CD4-positive, alpha-beta T cell (primary cell): Measurements from ENCODE around the gene PPP1R27. TPM values are rescaled to one million over a fixed set of nuclear protein-coding genes. Genes with fewer than 3 reads are reported as not detected.

Experiments used
- ATAC-seq: fragments of 200-7000 bp; cut with Tn5 transposase; one replicate; pipeline ENCODE4 v1.10.0; 2022; ENCODE audit warnings: mild to moderate bottlenecking; ENCODE audit not compliant: poor library complexity
- CTCF ChIA-PET: fragments of 350-600 bp; sonication (Branson Sonifier 250); formaldehyde crosslinking; loops from one replicate; lab custom pipeline; 2021; ENCODE audit warnings: antibody characterized with exemption, inconsistent platforms; lab: Charles Lee
- POLR2A ChIA-PET: fragments of 350-600 bp; sonication (Branson Sonifier 250); formaldehyde crosslinking; loops from one replicate; lab custom pipeline; 2021; ENCODE audit warnings: antibody characterized with exemption, inconsistent platforms; lab: Charles Lee
- DNase-seq, 14 experiments: peaks; one replicate each; pipeline ENCODE4 v3.0.0-alpha.2; 2013 to 2020; ENCODE audit warnings: mixed read lengths in 2 of 14
- H3K27ac ChIP-seq, 2 donors: one replicate each; pipeline versions ENCODE4 v1.5.1 to v1.7.0; 2013; ENCODE audit warnings: low read length in 2 of 2, low read depth in 1 of 2, mild to moderate bottlenecking in 1 of 2
- H3K27me3 ChIP-seq, 2 experiments: 1 replicate in 1 of 2; 2 replicates in 1 of 2; pipeline versions ENCODE4 v1.6.1 to v1.7.0; 2013; ENCODE audit warnings: low read length in 2 of 2, control low read depth in 1 of 2, mild to moderate bottlenecking in 1 of 2, moderate library complexity in 1 of 2; ENCODE audit not compliant: insufficient read depth in 2 of 2, control insufficient read depth in 1 of 2
- H3K36me3 ChIP-seq: one replicate; pipeline ENCODE4 v1.6.1; 2013; ENCODE audit warnings: low read length, control low read depth; ENCODE audit not compliant: insufficient read depth
- H3K4me1 ChIP-seq: one replicate; pipeline ENCODE4 v1.6.1; 2013; ENCODE audit warnings: low read length, control low read depth; ENCODE audit not compliant: insufficient read depth
- H3K4me3 ChIP-seq: one replicate; pipeline ENCODE4 v1.5.1; 2013; ENCODE audit warnings: mild to moderate bottlenecking, low read length, moderate library complexity
- H3K9me3 ChIP-seq, 2 experiments: 1 replicate in 1 of 2; 2 replicates in 1 of 2; pipeline versions ENCODE4 v1.6.1 to v1.7.0; 2013; ENCODE audit warnings: low read length in 2 of 2, mild to moderate bottlenecking in 2 of 2, control low read depth in 1 of 2, moderate library complexity in 1 of 2; ENCODE audit not compliant: control insufficient read depth in 1 of 2, insufficient read depth in 1 of 2
- H3K27ac Mint-ChIP-seq: one replicate; pipeline ENCODE4 v1.8.0; 2020; ENCODE audit warnings: mixed read lengths
- H3K27me3 Mint-ChIP-seq: one replicate; pipeline ENCODE4 v1.8.0; 2021; ENCODE audit warnings: mixed read lengths
- H3K36me3 Mint-ChIP-seq: one replicate; pipeline ENCODE4 v1.8.0; 2021; ENCODE audit warnings: low read depth, mixed read lengths
- H3K4me1 Mint-ChIP-seq: one replicate; pipeline ENCODE4 v1.8.0; 2021; ENCODE audit warnings: low read depth, mixed read lengths
- H3K4me3 Mint-ChIP-seq: one replicate; pipeline ENCODE4 v1.8.0; 2020; ENCODE audit warnings: mild to moderate bottlenecking, mixed read lengths
- H3K9me3 Mint-ChIP-seq: one replicate; pipeline ENCODE4 v1.8.0; 2020; ENCODE audit warnings: mixed read lengths
- intact Hi-C, 2 experiments: fragments of 100-400 bp; cut with DNase I in 1 of 2; cut with micrococcal nuclease in 1 of 2; formaldehyde crosslinking; loops; one replicate each; pipeline versions ENCODE4 v1.15.1 to v1.9.0; 2023 to 2025; cut with DNase I, micrococcal nuclease
- total RNA-seq, 174 experiments: library from RNA in 2 of 174; stranded (reverse) in 2 of 174; gene quantifications; one replicate each; pipeline ENCODE4 v1.2.3 and lab custom pipeline; 2021 to 2026
- TF ChIP-seq, protein P1 (sequence below): fragments of 200-600 bp; IDR thresholded peaks from one replicate; pipeline ENCODE4 v1.8.0; 2022; ENCODE audit warnings: antibody characterized with exemption, mild to moderate bottlenecking

The PPP1R27 gene
- total RNA-seq, 2 experiments from 2014 or later, result not detected

DNA sequence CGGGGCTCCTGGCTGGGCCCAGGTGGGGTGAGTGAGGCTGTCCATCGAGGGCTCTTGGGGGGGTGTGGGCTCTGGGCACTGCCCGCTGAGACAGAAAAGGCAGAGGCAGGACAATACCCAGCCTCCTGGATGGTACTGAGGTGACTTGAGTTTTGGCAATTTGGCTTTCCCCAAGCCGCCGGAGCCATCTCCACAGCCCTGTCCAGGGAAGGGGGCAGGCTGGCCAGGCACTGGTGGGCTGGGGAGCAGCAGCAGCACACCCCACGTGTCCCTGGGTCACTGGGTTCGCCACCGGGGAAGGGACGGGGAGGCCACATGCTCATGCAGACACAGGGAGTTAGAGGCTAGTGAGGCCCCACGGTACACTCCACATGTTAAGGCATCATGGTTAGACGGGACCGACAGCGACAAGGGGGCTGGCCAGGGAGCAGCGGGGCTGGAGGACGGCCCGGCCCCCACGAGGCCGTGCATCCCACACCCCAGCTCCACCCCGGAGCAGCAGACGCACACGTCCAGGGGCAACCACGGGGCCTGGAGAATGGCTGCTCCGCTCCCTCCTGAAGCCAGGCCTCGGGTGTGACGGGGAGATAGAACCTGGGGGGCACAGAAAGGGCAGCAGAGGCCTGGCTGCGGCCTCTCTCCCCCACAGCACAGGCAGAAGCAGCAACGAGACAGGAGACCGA lies 33.3 kb upstream of the PPP1R27 start:
- H3K36me3 Mint-ChIP-seq, result peaks cover 55% of the 10 kb centered on the region
- peaks cover 0 to 3% of the 10 kb centered on the region in 2 experiments for H3K9me3 ChIP-seq
- H3K36me3 ChIP-seq, result peaks cover 46% of the 10 kb centered on the region
- POLR2A ChIA-PET, result interaction anchor here (1.1 to 1.2 kb wide), 2 partner anchors 17 to 155 kb away, joined by 4 to 5 read pairs; partner anchors contain the start of genes CENPX and LRRC45
- DNase-seq (peak in 1 of 14 experiments; percentile 15), ATAC-seq (no peak)
- H3K4me1 ChIP-seq, result peaks cover 70% of the 10 kb centered on the region
- H3K4me3 ChIP-seq, result no peak overlapping the region
- no peaks in the 10 kb centered on the region for H3K9me3 Mint-ChIP-seq
- H3K4me1 Mint-ChIP-seq, result peaks cover 38% of the 10 kb centered on the region
- peak overlapping the region; percentile 72 for H3K4me3 Mint-ChIP-seq
- CTCF ChIA-PET, result interaction anchor here (1.6 kb wide), 1 partner anchor 24 kb away, joined by 5 read pairs; the partner anchor contains the start of gene ANAPC11
- H3K27ac Mint-ChIP-seq, result peak overlapping the region; percentile 84
- no peaks in the 10 kb centered on the region for H3K27me3 Mint-ChIP-seq
- intact Hi-C loops, result loop anchor here in 1 of 2 experiments (10.0 kb wide), 1 partner anchor 353 kb away; the partner anchor contains the start of gene ACTG1
- H3K27ac ChIP-seq, result no peak overlapping the region
- peaks cover 0 to 3% of the 10 kb centered on the region in 2 experiments for H3K27me3 ChIP-seq
- TF ChIP-seq, protein P1, sequence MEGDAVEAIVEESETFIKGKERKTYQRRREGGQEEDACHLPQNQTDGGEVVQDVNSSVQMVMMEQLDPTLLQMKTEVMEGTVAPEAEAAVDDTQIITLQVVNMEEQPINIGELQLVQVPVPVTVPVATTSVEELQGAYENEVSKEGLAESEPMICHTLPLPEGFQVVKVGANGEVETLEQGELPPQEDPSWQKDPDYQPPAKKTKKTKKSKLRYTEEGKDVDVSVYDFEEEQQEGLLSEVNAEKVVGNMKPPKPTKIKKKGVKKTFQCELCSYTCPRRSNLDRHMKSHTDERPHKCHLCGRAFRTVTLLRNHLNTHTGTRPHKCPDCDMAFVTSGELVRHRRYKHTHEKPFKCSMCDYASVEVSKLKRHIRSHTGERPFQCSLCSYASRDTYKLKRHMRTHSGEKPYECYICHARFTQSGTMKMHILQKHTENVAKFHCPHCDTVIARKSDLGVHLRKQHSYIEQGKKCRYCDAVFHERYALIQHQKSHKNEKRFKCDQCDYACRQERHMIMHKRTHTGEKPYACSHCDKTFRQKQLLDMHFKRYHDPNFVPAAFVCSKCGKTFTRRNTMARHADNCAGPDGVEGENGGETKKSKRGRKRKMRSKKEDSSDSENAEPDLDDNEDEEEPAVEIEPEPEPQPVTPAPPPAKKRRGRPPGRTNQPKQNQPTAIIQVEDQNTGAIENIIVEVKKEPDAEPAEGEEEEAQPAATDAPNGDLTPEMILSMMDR, result no peak

DNA sequence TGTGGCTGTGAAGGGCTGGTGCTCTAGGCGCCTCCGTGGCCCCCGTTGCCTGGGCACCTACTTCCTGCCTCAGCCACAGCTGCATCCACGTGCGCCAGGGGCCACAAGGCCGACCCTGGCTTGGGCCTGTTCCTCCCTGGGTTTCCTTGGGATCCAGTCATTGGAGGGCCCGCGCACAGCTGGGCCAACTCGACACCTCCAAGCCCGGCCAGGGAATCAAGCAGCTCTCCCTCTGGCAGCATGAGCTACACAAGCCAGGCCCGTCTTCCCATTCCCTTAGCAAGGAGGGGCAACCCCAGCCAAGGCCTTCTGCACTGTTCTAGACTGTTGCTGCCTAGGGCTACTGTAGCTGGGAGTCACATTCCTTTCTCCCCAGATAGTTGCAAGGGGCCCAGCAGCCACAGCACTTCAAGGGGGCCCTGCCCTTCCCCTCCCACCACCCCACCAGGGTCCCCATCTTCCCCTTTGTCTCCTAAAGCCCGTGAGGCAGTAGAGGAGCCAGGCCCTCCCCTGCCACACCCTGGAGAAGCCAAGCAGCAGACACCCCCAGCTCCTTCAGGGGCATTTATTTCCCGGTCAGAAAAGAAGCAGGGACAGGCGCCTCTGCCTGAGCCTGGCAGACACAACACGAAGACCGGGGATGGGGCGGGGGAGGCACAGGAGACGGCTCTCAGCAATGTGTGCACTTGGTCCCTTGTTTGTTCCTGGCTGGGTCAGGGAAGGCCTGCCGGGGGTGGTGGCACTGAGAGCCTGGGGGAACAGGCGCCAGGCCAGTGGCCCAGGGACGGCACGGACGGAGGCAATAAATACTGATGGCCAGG lies 32.5 kb upstream of the PPP1R27 start:
- Mint-ChIP-seq H3K4me3 (peak overlapping the region; percentile 72), H3K27ac (peak overlapping the region; percentile 84), H3K4me1 (peaks cover 38% of the 10 kb centered on the region), H3K36me3 (peaks cover 51% of the 10 kb centered on the region), H3K27me3 (no peaks in the 10 kb centered on the region), H3K9me3 (no peaks in the 10 kb centered on the region)
- DNase-seq (peak in 5 of 14 experiments; percentile 30 to 47 (median 39)), ATAC-seq (no peak)
- H3K36me3 ChIP-seq, result peaks cover 48% of the 10 kb centered on the region
- POLR2A ChIA-PET, result interaction anchor here (0.8 to 2.2 kb wide), 5 partner anchors 18 to 164 kb away, joined by 3 to 10 read pairs (median 5); partner anchors contain the start of genes ALYREF, ANAPC11, CENPX and LRRC45
- TF ChIP-seq, protein P1, result no peak
- no peak overlapping the region for H3K4me3 ChIP-seq
- H3K9me3 ChIP-seq, result peaks cover 0 to 3% of the 10 kb centered on the region in 2 experiments
- peaks cover 0 to 3% of the 10 kb centered on the region in 2 experiments for H3K27me3 ChIP-seq
- intact Hi-C loops, result loop anchor here in 1 of 2 experiments (10.0 kb wide), 1 partner anchor 353 kb away; the partner anchor contains the start of gene ACTG1
- no peak overlapping the region for H3K27ac ChIP-seq
- CTCF ChIA-PET, result no interaction called here
- peaks cover 69% of the 10 kb centered on the region for H3K4me1 ChIP-seq
